ENCODE data around the gene SMAD3. TPM values are rescaled to one million over a fixed set of nuclear protein-coding genes. Genes with fewer than 3 reads are reported as not detected.

Gene SMAD3
- total RNA-seq, 2 experiments from 2014 or later, result 41.2 to 77.8 TPM

DNA sequence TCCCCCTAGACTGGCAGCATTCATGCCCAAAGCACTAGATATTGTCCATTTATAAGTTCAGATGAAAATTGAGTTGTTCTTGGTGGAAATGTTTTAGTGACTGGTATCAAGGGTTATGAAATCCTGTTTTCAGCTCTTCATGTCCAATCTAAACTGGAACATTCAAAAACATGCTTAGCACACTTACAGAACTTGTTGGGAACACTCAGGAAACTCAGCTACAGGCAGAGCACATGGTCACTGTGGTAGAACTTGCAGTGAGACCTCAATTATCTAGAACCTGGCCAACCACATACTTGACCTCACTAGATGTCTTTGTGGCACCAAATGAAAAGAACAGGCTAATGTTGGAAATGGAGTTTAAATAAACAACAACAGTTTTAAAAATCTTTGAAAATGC, 88.8 kb downstream of the SMAD3 start:
- DNase-seq (ENCODE audit: low spot score), result no peak
- intact Hi-C loops (cut with micrococcal nuclease; ENCODE audit: unreplicated experiment), result no loop called here
- TF ChIP-seq EZH2phosphoT487 (IDR thresholded peaks at IDR 0.05; ENCODE audit: borderline replicate concordance, low read depth, low read length), result no peak
- TF ChIP-seq, protein P1, sequence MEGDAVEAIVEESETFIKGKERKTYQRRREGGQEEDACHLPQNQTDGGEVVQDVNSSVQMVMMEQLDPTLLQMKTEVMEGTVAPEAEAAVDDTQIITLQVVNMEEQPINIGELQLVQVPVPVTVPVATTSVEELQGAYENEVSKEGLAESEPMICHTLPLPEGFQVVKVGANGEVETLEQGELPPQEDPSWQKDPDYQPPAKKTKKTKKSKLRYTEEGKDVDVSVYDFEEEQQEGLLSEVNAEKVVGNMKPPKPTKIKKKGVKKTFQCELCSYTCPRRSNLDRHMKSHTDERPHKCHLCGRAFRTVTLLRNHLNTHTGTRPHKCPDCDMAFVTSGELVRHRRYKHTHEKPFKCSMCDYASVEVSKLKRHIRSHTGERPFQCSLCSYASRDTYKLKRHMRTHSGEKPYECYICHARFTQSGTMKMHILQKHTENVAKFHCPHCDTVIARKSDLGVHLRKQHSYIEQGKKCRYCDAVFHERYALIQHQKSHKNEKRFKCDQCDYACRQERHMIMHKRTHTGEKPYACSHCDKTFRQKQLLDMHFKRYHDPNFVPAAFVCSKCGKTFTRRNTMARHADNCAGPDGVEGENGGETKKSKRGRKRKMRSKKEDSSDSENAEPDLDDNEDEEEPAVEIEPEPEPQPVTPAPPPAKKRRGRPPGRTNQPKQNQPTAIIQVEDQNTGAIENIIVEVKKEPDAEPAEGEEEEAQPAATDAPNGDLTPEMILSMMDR (conservative IDR thresholded peaks at IDR 0.05; ENCODE audit: low read length), result no peak
- Histone ChIP-seq H3K4me3 (ENCODE audit: low read depth, low read length, poor library complexity, severe bottlenecking) (no peak overlapping the region), H3K36me3 (ENCODE audit: insufficient read depth, low read length) (peaks cover 26% of the 10 kb centered on the region), H3K4me2 (ENCODE audit: low read length) (no peak overlapping the region), H2AFZ (ENCODE audit: low read length) (no peak overlapping the region), H3K9me3 (ENCODE audit: low read length) (no peaks in the 10 kb centered on the region), H3K4me1 (ENCODE audit: insufficient read depth, low read length, poor library complexity, severe bottlenecking) (peaks cover 48% of the 10 kb centered on the region), H3K79me2 (ENCODE audit: insufficient read depth, low read depth, low read length) (peaks cover 29% of the 10 kb centered on the region), H4K20me1 (ENCODE audit: insufficient read depth, low read length) (peaks cover 4% of the 10 kb centered on the region; the same call in 1 of the 2 replicates), H3K9me2 (ENCODE audit: insufficient read depth, low read length) (no peaks in the 10 kb centered on the region), H3K27ac (ENCODE audit: low read depth, low read length, poor library complexity, severe bottlenecking) (no peak overlapping the region)
- no TSS peak for BruUV-seq (replicated peaks)
- POLR2A ChIA-PET, result interaction anchor here (0.8 kb wide), 1 partner anchor 47 kb away, joined by 3 read pairs; no protein-coding TSS in a partner anchor
- CTCF ChIA-PET (ENCODE audit: unreplicated experiment), result interaction anchor here (0.6 kb wide), 1 partner anchor 72 kb away, joined by 3 read pairs; no protein-coding TSS in a partner anchor

DNA sequence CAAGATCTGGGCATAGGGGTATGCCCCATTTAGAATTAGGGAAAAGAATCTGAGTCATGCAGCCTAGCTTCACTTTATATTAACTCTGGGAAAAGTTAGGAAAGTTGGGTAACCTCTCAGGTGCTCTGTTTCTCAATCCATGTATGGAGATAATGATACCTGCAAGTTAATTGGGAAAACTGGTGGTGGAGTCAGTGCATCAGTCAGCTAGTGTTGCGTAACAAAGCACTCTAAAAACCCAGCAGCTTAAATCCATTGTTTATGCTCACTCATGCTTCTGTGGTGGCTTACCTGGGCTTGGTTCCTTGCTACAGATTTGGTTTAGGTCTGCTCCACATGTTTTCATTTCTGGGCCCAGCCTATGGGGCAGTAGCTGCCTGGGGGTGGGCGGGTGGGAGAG, 91.0 kb downstream of the SMAD3 start:
- DNase-seq (ENCODE audit: low spot score), result no peak
- Histone ChIP-seq H3K79me2 (ENCODE audit: insufficient read depth, low read depth, low read length) (peaks cover 31% of the 10 kb centered on the region), H3K4me2 (ENCODE audit: low read length) (no peak overlapping the region), H3K4me1 (ENCODE audit: insufficient read depth, low read length, poor library complexity, severe bottlenecking) (peaks cover 27% of the 10 kb centered on the region), H3K27ac (ENCODE audit: low read depth, low read length, poor library complexity, severe bottlenecking) (no peak overlapping the region), H3K36me3 (ENCODE audit: insufficient read depth, low read length) (peaks cover 26% of the 10 kb centered on the region), H3K9me3 (ENCODE audit: low read length) (no peaks in the 10 kb centered on the region), H3K9me2 (ENCODE audit: insufficient read depth, low read length) (no peaks in the 10 kb centered on the region), H4K20me1 (ENCODE audit: insufficient read depth, low read length) (no peaks in the 10 kb centered on the region), H3K4me3 (ENCODE audit: low read depth, low read length, poor library complexity, severe bottlenecking) (no peak overlapping the region), H2AFZ (ENCODE audit: low read length) (no peak overlapping the region)
- TF ChIP-seq EZH2phosphoT487 (IDR thresholded peaks at IDR 0.05; ENCODE audit: borderline replicate concordance, low read depth, low read length), result no peak
- TF ChIP-seq, protein P1 (conservative IDR thresholded peaks at IDR 0.05; ENCODE audit: low read length), result no peak
- ChIA-PET POLR2A (interaction anchor here (0.7 kb wide), 1 partner anchor 472 kb away, joined by 3 read pairs; no protein-coding TSS in a partner anchor), CTCF (ENCODE audit: unreplicated experiment) (no interaction called here)
- intact Hi-C loops (cut with micrococcal nuclease; ENCODE audit: unreplicated experiment), result no loop called here
- BruUV-seq (replicated peaks), result no TSS peak

DNA sequence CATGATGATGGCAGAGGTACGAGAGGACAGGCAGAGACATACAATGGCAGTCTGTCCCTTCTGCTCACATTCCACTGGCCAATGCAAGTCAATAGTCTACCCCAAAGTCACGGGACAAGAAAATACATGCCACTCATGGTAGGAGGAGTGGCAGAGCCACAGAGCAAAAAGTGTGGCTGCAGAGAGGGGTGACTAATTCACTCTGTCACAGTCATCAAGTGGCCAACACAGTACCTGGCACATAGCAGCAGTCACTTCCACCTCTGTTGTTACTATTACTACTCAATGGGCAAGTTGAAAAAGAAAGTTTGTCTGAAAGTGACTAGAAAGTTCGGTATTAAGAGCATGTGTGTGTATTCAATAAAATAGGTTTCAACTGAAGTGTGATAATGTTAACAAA, 91.4 kb downstream of the SMAD3 start:
- TF ChIP-seq, protein P1 (conservative IDR thresholded peaks at IDR 0.05; ENCODE audit: low read length), result no peak
- TF ChIP-seq EZH2phosphoT487 (IDR thresholded peaks at IDR 0.05; ENCODE audit: borderline replicate concordance, low read depth, low read length), result no peak
- H3K36me3 ChIP-seq (ENCODE audit: insufficient read depth, low read length), result peaks cover 26% of the 10 kb centered on the region
- peaks cover 23% of the 10 kb centered on the region for H3K4me1 ChIP-seq (ENCODE audit: insufficient read depth, low read length, poor library complexity, severe bottlenecking)
- ChIA-PET POLR2A (no interaction called here), CTCF (ENCODE audit: unreplicated experiment) (no interaction called here)
- DNase-seq (ENCODE audit: low spot score), result no peak
- H3K9me2 ChIP-seq (ENCODE audit: insufficient read depth, low read length), result no peaks in the 10 kb centered on the region
- no peak overlapping the region for H3K4me2 ChIP-seq (ENCODE audit: low read length)
- H2AFZ ChIP-seq (ENCODE audit: low read length), result no peak overlapping the region
- no peak overlapping the region for H3K4me3 ChIP-seq (ENCODE audit: low read depth, low read length, poor library complexity, severe bottlenecking)
- H4K20me1 ChIP-seq (ENCODE audit: insufficient read depth, low read length), result no peaks in the 10 kb centered on the region
- intact Hi-C loops (cut with micrococcal nuclease; ENCODE audit: unreplicated experiment), result no loop called here
- no peaks in the 10 kb centered on the region for H3K9me3 ChIP-seq (ENCODE audit: low read length)
- BruUV-seq (replicated peaks), result no TSS peak
- H3K27ac ChIP-seq (ENCODE audit: low read depth, low read length, poor library complexity, severe bottlenecking), result no peak overlapping the region
- H3K79me2 ChIP-seq (ENCODE audit: insufficient read depth, low read depth, low read length), result peaks cover 29% of the 10 kb centered on the region
